ENCODE data around the gene ZNF785. TPM values are rescaled to one million over a fixed set of nuclear protein-coding genes. Genes with fewer than 3 reads are reported as not detected.

ZNF785 gene
- total RNA-seq (2022; extraction: Qiagen RNA extraction), result not detected in 5 replicates

GRCh38 chr16:30585400-30586191, at the start of gene ZNF785:
ZNF785 (minus strand) TSS chr16:30585697; CDS start chr16:30585611, 86 bp downstream.

GRCh38 chr16:30609926-30610839, 24.7 kb upstream of the ZNF785 start, which contains the start of gene ZNF689:
ZNF689 (minus strand) TSS chr16:30610389; CDS start chr16:30610041, 348 bp downstream.

GRCh38 chr16:30571445-30572322, 13.8 kb downstream of the ZNF785 start, which contains the start of gene ZNF688:
ZNF688 (minus strand) TSS chr16:30571714; CDS start chr16:30571629, 85 bp downstream.

GRCh38 chr16:30557957-30558788, 27.3 kb downstream of the ZNF785 start, which contains the start of gene ZNF764:
ZNF764 (minus strand) TSS chr16:30558374; CDS start chr16:30558182, 192 bp downstream.

GRCh38 chr16:30534368-30535105, 51.0 kb downstream of the ZNF785 start, which contains the start of gene ZNF747:
ZNF747 (minus strand) TSS chr16:30534858; CDS start chr16:30534679, 179 bp downstream.

Other genes with a start within 250 kb of the ZNF785 start
- gene CD2BP2, start 230.4 kb downstream of the ZNF785 start, total RNA-seq (2022; extraction: Qiagen RNA extraction), result 63.4 to 68.7 TPM (median 64.9 TPM) in 5 replicates
- 19.6 to 32.4 TPM (median 31.4 TPM) in 5 replicates for gene TBC1D10B, start 215.2 kb downstream of the ZNF785 start, total RNA-seq (2022; extraction: Qiagen RNA extraction)
- gene MYL11, start 210.9 kb downstream of the ZNF785 start, total RNA-seq (2022; extraction: Qiagen RNA extraction), result 0.41 to 0.97 TPM (median 0.53 TPM) in 3 of 5 replicates, not detected in the others
- 0.87 to 2.8 TPM (median 2.3 TPM) in 5 replicates for gene SEPTIN1, start 203.1 kb downstream of the ZNF785 start, total RNA-seq (2022; extraction: Qiagen RNA extraction)
- gene ZNF48, start 190.3 kb downstream of the ZNF785 start, total RNA-seq (2022; extraction: Qiagen RNA extraction), result 11.5 to 13.9 TPM (median 13.3 TPM) in 5 replicates
- gene ZNF771, start 178.1 kb downstream of the ZNF785 start, total RNA-seq (2022; extraction: Qiagen RNA extraction), result 3.2 to 4.3 TPM (median 4.2 TPM) in 5 replicates
- gene DCTPP1, start 155.7 kb downstream of the ZNF785 start, total RNA-seq (2022; extraction: Qiagen RNA extraction), result 98.5 to 114 TPM (median 109 TPM) in 5 replicates
- gene SEPHS2, start 139.8 kb downstream of the ZNF785 start, total RNA-seq (2022; extraction: Qiagen RNA extraction), result 43.0 to 47.1 TPM (median 44.3 TPM) in 5 replicates
- 0.02 to 0.16 TPM (median 0.11 TPM) in 3 of 5 replicates, not detected in the others for gene ITGAL, start 113.0 kb downstream of the ZNF785 start, total RNA-seq (2022; extraction: Qiagen RNA extraction)
- gene ZNF768, start 59.1 kb downstream of the ZNF785 start, total RNA-seq (2022; extraction: Qiagen RNA extraction), result 37.5 to 48.9 TPM (median 48.5 TPM) in 5 replicates
- 3.2 to 5.4 TPM (median 4.4 TPM) in 5 replicates for gene ZNF747, start 50.8 kb downstream of the ZNF785 start, total RNA-seq (2022; extraction: Qiagen RNA extraction)
- 3.9 to 6.2 TPM (median 5.8 TPM) in 5 replicates for gene ZNF764, start 27.3 kb downstream of the ZNF785 start, total RNA-seq (2022; extraction: Qiagen RNA extraction)
- 7.1 to 8.3 TPM (median 7.6 TPM) in 5 replicates for gene ZNF688, start 14.0 kb downstream of the ZNF785 start, total RNA-seq (2022; extraction: Qiagen RNA extraction)
- 8.6 to 10.5 TPM (median 9.9 TPM) in 5 replicates for gene ZNF689, start 24.7 kb upstream of the ZNF785 start, total RNA-seq (2022; extraction: Qiagen RNA extraction)
- gene PRR14, start 65.3 kb upstream of the ZNF785 start, total RNA-seq (2022; extraction: Qiagen RNA extraction), result 15.9 to 23.6 TPM (median 22.7 TPM) in 5 replicates
- 26.0 to 48.5 TPM (median 46.3 TPM) in 5 replicates for gene FBRS, start 72.7 kb upstream of the ZNF785 start, total RNA-seq (2022; extraction: Qiagen RNA extraction)
- gene SRCAP, start 113.5 kb upstream of the ZNF785 start, total RNA-seq (2022; extraction: Qiagen RNA extraction), result 7.8 to 36.9 TPM (median 31.2 TPM) in 5 replicates
- 19.9 to 31.6 TPM (median 26.2 TPM) in 5 replicates for gene PHKG2, start 162.7 kb upstream of the ZNF785 start, total RNA-seq (2022; extraction: Qiagen RNA extraction)
- 3.1 to 8.7 TPM (median 7.5 TPM) in 5 replicates for gene CFAP119, start 176.4 kb upstream of the ZNF785 start, total RNA-seq (2022; extraction: Qiagen RNA extraction)
- gene RNF40, start 176.6 kb upstream of the ZNF785 start, total RNA-seq (2022; extraction: Qiagen RNA extraction), result 67.2 to 89.4 TPM (median 83.7 TPM) in 5 replicates
- gene ZNF629, start 201.5 kb upstream of the ZNF785 start, total RNA-seq (2022; extraction: Qiagen RNA extraction), result 17.1 to 20.8 TPM (median 19.3 TPM) in 5 replicates